GM18867 (cell line): ENCODE measurements around the gene INHA.

Source experiments
- ATAC-seq: cut with Tn5 transposase; IDR thresholded peaks from one replicate; pipeline ENCODE4 v1.9.1; 2021; ENCODE audit warnings: mild to moderate bottlenecking, moderate library complexity; ENCODE audit not compliant: unreplicated experiment

INHA gene

DNA sequence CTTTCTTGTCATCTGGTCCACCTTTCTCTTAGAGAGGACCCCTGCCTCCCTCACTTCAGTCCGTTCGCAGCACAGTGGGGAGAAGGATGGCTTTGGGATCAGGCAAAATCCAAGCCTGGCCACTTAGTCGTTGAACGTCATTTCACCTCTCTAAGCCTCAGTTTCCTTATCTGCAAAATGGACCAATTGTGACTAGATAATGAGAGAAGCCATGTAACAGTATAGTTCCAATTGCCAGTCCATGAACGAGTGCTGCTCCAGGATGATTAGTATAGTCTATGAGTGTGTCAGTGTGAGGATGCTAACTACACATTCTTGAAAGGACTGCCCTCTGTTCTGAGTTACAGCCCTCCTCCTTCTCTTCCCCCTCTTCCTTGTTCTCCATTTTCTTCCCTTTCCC, 1.1 kb downstream of the INHA start:
- ATAC-seq, result no peak

DNA sequence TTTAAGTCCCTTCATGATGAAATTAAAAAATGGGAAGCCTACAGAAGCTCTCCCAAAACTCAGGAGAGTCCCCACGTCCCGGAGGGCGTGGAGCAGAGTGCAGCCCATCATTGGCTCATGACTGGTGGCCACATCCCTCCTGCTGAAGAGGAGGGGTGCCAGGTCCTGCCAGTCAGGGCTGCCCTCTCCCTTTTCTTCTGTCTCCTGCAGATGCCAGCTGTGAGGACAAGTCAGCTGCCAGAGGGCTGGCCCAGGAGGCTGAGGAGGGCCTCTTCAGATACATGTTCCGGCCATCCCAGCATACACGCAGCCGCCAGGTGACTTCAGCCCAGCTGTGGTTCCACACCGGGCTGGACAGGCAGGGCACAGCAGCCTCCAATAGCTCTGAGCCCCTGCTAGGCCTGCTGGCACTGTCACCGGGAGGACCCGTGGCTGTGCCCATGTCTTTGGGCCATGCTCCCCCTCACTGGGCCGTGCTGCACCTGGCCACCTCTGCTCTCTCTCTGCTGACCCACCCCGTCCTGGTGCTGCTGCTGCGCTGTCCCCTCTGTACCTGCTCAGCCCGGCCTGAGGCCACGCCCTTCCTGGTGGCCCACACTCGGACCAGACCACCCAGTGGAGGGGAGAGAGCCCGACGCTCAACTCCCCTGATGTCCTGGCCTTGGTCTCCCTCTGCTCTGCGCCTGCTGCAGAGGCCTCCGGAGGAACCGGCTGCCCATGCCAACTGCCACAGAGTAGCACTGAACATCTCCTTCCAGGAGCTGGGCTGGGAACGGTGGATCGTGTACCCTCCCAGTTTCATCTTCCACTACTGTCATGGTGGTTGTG, 2.6 kb downstream of the INHA start:
- no peak for ATAC-seq

DNA sequence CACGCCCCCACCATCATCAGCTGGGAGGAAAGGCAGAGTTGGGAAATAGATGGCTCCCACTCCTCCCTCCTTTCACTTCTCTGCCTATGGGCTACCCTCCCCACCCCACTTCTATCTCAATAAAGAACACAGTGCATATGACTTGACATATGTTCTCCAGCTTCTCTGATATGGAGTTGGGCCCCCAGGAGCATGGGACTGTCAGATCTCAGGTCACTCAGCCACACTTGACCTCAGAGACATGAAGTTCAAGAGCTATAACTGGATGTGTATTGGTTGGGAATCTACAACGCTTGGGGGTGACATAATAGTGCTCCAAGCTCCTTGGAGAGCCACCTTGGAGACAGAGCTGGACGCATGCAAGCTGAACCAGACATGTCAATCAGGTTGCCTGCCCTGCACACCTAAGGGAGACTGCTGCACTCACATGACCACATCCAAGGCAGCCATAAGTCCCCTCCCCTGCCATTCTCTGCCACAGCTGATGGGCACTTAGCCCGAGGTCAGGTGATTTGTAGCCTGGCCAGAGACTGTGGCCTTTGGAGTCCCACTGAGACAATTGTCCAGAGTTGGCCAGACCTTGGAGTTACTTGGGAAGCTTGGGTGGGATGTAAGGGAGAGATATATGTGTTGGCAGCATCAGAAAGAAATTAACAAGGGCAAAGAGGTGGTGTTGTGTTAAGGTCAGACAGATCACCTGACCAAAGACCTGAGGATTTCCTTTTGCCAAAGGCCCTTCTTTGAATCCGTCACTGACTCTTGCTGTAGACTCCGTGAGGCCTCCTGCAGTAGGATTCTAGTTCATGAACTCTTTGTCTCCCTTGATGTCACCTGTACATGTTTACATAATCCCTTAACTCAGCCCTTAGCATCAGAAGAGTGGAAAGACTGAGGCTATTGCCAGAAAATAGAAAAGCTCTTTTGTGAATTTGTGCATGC, 3.7 kb downstream of the INHA start:
- ATAC-seq, result no peak

DNA sequence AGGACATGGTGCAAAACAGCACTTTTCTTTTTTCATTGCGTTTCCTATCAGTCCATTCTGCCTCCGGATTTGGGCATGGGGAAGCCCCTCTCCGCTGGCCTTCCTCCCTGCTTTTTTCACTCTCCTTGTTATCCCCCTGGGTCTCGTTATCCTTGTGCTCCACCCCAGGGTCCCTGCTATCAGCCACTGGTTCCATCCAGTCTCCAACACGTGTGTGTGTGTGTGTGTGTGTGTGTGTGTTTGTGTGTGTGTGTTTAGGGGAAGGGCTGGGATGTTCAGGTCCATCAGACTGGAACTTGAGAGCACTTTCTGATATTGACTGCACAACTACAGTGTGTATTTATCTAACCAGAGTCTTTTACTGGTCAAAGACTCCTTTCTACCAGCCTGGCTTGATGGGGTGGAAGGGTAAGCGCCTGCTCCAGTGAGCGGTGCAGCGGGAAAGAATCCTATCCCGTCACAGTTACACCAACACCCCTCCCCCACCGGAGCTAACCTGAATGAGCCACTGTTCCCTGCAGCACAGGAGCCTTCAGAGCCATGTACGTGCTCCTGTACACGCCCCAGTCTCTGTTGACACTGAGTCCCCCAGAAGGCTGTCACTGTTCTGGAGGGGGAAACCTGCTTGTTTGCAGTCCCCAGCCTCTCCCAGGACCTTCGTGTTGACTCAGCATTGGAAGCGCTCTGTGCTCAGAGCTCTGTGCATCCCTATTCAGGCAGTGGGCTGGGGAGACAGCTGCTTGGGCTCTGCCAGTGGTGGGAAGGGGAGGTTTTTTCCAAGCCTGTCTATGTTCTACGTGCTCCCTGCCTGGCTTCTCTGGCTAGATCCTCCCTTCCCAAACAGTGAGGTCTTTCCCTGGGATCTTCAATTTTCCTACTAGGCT, 4.6 kb downstream of the INHA start:
- ATAC-seq, result no peak

DNA sequence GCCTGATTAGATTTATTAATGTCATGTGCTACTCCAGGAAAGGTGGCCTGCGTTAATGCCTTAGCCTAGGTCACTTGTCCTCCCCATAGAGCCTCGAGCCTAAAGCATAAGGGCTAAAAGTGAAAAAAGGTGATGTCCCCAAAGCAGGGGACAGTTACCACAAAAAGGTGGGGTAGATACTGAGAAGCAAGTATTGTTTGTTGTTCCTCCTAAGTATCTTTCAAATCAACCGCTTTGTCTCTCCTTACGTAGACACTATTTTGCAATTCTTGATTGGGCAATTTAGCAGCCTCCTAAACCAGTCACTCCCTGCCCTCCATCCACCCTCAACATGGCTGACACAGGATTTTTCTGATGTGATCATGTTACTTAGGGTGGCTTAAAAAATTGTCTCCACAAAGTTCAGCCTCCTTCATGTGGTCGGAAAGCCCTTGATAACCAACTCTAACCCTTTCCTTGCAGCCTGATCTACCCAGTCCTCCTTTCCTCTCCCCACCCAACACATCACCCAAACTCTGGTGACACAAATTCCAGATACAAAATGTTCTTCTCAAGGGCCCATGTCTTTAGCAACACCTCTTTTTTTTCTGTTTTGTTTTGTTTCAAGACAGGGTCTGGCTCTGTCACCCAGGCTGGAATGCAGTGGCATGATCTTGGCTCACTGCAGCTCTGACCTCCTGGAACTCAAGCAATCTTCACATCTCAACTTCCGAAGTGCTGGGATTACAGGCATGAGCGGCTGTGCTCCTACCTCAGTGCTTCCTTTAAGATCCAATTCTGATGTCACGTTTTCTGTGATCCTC, 6.9 kb downstream of the INHA start:
- no peak for ATAC-seq

DNA sequence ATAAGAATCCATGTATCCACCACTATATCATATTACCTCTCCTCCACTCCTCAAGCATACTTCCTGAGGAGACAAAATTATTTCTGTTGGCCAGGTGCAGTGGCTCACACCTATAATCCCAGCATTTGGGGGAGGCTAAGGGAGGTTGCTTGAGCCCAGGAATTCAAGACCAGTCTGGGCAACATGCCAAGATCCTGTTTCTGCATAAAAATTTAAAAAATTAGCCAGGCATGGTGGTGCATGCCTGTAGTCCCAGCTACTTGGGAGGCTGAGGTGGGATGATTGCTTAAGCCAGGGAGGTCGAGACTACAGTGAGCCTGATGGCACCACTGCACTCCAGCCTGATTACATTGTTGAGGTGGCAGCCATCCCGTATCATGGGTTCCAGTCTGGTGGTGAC, 9.2 kb downstream of the INHA start:
- no peak for ATAC-seq

DNA sequence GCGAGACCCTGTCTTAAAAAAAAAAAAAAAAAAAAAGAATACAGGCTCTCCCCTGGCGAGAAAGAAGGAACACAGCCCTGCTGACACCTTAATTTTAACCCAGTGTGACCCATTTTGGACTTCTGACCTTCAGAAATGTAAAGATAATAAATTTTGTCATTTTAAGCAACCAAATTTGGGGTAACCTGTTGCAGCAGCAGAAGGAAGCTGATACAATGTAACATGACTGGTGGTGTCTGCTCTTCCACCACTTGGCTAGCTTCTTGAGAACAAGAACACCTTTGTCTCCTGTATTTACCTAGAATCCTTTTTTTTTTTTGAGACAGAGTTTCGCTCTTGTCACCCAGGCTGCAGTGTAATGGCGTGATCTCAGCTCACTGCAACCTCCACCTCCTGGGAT, 19.0 kb downstream of the INHA start:
- ATAC-seq, result no peak

DNA sequence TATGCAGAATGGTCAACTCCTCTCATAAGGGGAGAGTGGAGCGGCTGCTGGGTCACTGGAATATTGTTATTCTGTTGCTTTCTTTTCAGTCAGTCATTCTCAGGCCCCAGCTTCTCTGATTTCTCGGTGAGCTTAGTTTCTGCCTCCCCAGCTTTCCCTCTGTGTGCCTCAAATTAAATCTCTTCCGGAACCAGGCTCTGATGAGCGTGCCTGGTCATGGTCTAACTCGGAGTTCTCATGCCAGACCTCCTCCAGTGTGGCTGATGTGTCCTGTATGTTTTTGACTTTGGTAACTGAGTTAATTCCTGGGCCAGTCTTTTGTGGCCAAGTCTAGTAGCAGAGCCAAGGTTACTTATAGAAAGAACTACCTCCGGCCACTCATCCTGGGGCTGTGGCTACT, 20.6 kb downstream of the INHA start:
- no peak for ATAC-seq

DNA sequence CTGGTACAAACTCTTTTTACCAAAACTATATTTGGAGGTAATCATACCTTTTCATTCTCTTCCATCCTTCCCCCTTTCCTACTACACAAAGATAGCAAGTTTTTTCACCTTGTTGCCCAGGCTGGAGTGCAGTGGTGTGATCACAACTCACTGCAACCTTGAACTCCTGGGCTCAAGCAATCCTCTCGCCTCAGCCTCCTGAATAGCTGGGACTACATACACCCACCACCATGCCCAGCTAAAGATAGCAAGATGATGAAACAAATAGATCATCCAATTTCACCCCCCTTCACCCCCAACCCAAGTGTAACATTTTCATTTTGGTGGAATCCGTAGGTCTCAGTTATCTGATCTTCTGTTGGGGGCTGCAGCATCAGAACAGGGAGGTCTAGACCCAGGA, 21.0 kb downstream of the INHA start:
- no peak for ATAC-seq

DNA sequence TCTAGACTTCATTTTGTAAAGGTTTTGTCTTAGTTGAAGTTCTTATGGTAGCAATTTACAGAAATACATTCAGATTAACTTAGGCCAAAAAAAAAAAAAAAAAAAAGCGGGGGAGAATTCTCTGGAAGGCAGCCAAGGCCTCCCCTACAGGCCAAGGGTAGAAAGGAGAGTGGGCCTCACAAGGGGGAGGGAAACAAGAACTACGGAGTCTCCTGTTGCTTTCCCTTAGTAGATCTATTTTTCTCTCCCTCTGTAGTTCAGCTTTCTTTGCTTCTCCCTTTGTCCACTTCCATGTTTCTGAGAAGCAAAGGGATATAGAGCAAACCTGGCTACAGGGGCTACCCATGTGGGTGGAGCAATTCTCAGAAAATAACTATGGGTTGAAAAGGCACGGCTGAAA, 23.1 kb downstream of the INHA start:
- ATAC-seq, result no peak

DNA sequence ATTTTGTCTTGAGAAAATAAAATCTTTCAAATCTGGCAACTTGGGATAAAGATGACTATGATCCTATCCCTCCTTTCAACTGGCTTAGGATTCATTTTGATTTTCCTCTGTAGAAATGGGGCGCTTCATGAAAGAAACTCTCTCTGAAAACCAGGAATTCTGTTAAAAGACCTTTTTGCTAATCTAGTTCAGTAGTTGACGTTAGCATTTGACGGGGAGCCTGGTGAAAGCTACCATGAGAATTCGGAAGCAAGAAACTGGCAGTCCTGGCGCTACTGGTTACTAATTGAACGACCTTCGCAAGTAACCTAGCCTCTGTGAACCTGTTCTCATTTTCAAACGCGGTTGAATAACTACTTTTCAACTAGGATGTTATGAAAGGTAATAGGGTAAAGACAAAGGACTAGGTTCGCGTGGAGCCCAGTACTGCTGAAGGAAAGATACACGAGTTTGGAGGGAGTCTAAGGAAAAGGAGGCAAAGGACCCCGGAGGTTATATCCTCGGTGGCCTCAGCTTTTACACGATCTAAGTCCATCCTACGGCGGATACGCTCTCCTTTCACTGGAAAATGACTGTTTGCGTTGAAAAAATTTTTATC, 24.9 kb downstream of the INHA start:
- no peak for ATAC-seq

DNA sequence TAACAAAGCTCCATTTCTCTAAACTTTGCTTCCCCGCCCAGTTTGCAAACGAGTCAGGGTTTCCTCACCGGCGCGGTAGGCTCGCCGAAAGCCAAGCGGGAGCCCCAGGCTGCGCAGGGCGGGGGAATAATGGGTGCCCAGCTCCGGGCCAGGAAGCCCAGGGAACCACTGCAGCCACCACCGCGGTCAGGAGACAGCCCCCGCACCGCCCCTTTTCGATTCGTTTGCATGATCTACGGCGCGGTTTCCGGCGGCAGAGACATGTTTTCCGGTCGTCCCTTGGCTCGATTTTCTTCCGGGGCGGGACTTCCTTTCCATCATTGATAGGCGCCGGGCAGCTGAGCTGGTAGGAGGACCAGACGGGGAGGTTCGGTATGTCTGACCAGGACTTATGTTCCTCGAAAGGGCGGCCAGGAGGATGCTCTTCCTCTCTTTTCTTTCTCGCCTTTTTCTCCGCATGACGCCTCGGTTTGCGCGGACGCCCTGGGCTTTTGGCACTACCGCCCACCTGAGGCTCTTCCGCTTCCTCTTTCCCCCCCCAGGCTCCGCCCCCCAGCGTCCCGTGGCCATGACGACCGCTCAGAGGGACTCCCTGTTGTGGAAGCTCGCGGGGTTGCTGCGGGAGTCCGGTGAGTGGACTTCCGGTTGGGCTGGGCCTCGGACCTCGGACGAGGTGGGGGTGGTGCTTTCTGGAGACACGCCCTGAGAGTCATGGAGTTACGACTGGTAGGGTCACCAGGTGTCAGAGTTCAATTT, 25.6 kb downstream of the INHA start, which contains the start of gene STK11IP:
TSS of gene STK11IP (plus strand) at position 306 of the 756 bp plus-strand sequence. CDS start at position 569, 263 bp downstream.
- peak; percentile 90 for ATAC-seq

DNA sequence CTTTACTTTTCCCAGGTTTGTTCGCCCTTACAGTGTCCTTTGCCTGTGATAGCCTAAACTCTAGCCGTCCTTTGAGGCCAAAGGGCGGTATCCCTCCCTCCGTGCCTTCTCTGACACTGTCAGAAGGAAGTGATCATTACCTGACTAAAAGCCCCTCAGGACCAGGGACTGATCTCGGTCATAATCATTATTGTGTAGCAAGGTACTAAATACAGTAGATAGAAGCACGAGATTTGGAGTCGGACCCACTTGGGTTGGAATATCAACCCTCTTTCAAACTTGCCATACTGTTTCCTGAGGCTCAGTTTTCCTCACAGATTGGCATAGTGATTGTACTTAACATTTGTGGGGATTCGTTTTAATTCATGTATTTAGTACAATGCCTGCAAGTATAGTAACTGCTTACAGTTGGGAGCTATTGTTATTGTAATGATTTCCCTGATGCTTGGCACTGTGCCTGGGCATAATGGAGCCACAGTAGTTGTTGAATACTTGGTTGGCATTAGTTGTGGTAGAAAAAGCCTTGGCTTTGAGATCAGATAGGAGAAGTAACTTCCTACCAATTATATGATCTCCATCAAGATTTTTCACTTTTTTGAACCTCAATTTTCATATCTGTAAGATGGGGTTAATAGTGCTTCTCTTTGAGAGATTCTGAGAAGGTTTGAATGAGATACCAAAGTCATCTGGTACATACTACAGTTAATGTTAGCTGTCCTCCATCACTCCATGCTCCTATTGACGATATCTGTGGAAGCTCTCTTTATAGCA, 26.4 kb downstream of the INHA start:
- no peak for ATAC-seq

DNA sequence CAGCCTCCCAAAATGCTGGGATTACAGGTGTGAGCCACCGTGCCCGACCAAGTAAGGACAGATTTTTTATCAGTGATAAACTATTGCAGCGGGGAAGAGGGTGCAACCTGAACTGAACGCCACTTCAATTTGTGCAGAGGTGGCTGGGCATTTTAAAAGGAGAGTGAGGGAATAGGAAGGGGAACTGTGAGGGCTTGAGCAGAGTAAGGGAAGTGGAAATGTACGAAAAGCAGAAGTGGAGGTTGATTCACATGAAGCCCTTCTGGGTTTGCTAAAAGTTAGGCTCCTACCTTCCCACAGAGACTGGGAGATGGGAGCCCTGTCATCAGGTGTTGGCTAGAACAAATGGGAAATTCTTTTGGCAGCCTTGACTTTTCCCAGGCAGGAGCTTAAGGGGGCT, 31.7 kb downstream of the INHA start:
- no peak for ATAC-seq

DNA sequence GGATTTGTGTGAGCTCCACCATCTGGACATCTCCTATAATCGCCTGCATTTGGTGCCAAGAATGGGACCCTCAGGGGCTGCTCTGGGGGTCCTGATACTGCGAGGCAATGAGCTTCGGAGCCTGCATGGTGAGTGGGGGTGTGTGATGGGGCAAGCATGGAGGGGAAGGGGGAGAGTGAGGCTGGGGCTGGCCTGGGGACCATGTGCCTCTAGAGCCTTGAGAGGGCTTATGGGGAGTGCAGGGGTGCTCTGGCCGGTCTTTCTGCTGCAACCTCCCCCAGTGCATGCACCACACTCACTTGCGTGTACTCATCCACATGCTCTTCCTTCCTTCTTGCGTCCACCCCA, 33.5 kb downstream of the INHA start:
- no peak for ATAC-seq

DNA sequence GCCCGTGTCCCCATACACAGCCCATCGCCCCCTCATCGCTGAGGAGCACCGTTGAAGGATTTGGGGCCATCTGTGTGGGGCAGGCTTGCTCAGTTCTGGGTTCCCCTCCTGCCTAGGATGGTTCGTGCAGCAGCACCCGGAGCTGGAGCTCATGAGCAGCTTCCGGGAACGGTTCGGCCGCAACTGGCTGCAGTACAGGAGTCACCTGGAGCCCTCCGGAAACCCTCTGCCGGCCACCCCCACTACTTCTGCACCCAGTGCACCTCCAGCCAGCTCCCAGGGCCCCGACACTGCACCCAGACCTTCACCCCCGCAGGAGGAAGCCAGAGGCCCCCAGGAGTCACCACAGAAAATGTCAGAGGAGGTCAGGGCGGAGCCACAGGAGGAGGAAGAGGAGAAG, 35.8 kb downstream of the INHA start:
- no peak for ATAC-seq

DNA sequence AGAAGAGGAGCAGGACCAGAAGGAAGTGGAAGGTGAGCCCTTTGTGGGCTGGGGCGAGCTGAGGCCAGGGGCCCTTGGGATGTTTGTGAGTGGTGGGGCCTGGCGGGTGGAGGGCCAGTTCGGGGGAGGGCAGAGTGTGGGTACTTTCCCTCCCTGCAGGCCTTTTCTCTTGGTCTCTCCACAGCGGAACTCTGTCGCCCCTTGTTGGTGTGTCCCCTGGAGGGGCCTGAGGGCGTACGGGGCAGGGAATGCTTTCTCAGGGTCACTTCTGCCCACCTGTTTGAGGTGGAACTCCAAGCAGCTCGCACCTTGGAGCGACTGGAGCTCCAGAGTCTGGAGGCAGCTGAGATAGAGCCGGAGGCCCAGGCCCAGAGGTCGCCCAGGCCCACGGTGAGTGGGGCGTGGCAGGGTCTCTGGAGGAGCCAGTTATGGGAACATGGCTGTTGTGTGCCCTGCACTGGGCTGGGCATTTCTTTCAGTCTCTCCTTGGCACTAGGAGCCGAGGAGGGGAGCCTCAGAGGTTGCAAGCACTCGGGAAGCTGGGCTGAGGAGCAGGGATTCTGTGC, 36.4 kb downstream of the INHA start:
- no peak for ATAC-seq

DNA sequence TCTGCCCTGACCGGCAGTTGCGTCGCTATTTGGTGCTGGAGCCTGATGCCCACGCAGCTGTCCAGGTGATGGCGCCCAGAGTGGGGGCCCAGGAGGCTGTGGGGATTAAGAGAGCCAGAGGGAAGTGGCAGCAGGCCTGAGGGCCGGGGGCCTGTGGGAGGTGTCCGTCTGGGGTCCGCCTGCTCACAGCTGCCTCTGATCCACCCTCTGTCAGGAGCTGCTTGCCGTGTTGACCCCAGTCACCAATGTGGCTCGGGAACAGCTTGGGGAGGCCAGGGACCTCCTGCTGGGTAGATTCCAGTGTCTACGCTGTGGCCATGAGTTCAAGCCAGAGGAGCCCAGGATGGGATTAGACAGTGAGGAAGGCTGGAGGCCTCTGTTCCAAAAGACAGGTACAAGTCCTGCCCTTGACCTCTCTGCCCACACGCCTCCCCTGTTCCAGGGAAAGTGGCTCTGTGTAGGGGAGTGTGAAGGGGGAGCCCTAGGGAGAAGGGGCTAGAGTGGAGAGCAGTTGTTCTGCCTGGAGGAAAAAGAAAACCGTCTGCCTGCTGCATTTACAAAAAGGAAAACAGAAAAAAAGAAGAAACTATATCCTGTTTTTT, 37.1 kb downstream of the INHA start:
- no peak for ATAC-seq
